SK-N-DZ (cell line): ENCODE data around the gene TTC29.
"Not testable (repeated sequence)": the region's sequence is repeated elsewhere in the genome, so short reads cannot be mapped to it uniquely, and the experiment has no call there.

Experiments
- DNase-seq: peaks from one replicate; pipeline ENCODE4 v3.0.0-alpha.2; 2015; ENCODE audit warnings: low spot score

TTC29 gene

DNA sequence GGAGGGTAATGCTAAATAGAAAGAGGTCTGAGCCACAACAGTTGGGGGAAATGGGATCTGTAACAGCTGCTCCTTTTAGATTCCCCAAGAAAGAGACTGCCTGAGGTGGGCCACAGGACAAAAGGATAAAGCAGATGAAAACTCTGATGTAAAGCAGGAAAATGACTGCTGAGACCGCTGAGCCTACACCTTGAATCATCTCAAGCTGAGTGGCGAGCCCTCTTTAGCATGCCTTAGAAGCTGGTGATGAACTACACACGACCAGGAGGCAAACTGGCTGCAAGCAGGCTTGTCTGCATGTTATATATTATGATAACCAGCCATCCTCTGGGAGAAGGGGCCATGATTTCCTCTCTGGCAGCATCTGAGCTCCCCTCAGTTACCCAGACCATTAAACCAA is 88.4 kb downstream of the TTC29 start:
- no peak for DNase-seq

DNA sequence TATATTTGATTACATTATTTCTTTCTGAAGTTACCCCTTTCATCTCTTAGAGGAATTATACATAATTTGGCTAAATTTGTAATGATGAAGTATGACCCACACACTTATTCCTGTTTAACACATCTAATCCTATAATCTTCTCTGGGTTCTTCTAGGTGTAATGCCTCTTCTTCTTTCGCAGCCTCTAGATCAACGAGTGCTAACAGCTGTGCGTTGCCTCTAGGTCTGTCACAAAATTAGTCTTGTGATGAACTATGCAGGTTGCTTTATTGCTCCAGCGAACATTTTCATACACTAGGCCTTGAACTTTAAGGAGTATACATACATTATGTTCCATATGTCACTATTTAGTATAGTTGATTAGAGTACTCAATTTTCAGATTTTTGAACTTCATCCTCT is 89.9 kb downstream of the TTC29 start:
- no peak for DNase-seq

- no peak for DNase-seq
Observed at GRCh38 chr4:146852360-146852759, 93.3 kb downstream of the TTC29 start.

DNA sequence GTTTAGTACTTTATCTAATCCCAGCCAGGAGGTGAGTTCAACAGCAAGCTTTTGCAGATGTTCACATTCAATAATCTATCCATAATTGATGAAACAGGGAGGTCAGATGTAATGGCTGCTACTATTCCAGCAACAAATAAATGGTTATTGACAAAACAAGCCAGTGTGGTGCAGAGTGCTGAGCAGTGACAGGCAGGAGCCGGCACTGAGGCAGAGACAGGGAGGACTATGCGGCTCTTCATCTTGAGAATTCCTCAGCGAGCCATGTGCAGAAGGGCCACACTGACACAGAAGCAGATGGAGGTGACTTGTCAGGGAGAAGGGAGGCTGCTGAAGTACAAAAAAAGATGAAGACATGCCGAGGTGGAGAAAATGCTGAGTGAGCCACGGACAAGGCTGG is 98.3 kb downstream of the TTC29 start:
- no peak for DNase-seq

DNA sequence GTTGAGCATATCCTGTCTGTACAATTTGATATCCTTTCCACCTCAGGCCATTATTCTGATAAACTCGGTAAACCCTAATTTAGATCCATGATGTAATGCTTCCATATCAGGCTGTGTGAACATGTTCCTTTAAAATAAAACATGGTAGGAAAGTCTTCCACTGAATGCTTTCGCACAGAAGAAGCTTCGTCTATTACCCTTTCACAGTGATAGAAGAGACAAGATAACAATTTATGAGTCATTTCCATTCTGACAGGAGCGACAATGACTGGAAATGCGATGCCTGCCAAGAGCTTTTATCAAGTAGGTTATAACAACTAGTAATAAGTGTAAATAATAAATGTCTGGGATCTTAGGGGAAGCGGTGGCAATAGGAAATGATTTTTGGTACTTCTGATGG is 98.8 kb downstream of the TTC29 start:
- DNase-seq, result no peak

- no peak for DNase-seq
Observed at GRCh38 chr4:146844761-146845160, 100.9 kb downstream of the TTC29 start.

DNA sequence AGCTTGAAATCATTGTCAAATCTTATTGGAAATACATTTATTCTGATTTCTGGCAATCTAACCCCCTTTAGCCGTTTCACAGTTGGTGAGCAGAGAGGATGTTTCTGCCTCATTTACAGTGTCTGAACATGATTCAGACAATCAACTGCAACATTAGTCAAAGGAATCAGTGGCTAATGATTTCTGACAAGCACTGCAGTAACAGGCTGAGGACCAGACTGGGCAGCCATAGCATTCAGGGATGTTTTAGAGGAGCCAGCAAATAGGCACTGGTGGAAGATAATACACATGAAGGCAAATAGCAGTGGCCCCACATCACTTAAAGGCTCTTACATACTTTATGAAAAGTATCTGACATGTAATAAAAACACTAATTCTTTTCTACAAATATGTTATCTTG is 102.8 kb downstream of the TTC29 start:
- DNase-seq, result no peak

DNA sequence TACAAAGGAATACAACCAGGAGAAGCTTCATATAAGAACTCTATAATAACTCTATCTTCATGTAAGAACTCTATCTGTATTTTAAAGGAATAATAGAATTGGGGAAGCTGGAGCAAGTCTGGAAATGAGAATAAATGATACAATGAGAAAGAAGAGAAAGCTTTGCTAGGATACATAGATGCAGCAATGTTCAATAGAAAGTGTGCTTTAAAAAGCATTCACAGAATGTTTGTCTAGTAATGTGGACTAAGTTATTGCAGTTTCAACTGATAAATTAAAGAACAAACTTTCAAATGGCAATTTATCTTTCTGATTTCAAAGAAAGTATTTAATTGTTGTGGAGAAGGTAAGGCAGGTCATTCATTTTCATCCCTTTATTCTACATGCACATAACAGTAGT is 104.9 kb downstream of the TTC29 start:
- DNase-seq, result no peak

DNA sequence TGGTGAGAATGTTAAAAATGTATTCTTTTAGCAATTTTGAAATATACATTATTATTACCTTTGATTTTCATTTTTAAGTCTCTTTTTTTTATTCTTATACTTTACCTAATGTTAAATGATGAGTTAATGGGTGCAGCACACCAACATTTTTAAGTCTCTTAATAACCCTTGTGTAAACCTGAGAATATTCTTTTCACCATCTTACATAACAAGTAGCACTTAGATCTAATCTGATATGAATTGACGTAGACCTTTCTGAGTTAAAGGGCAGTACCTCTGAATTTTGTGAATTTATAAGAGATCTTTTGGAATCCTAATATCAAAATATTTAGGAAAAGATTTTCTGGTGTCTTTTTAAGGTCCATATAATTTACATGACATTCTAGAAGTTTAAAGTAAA is 110.6 kb downstream of the TTC29 start:
- DNase-seq, result no peak

- no peak for DNase-seq
Observed at GRCh38 chr4:146834263-146835034, 111.2 kb downstream of the TTC29 start.

DNA sequence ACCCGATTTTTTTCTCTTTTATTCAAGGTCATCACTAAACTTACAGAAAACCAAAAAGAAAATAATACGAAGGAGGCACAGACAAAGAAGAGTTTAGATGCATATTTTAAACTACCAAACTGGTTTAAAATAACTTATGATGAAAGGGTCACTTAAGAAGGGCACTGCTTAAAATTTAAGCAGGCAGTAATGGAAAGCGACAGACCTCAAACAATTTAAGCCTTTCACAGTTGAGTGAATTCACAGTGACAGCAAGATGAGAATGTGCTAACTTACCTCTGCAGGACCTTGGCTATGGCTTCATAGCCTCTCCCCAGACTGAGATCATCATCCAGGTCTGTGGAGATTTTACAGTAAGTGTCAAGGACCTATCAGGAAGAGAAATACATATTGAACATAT is 112.1 kb downstream of the TTC29 start:
- DNase-seq, result no peak

DNA sequence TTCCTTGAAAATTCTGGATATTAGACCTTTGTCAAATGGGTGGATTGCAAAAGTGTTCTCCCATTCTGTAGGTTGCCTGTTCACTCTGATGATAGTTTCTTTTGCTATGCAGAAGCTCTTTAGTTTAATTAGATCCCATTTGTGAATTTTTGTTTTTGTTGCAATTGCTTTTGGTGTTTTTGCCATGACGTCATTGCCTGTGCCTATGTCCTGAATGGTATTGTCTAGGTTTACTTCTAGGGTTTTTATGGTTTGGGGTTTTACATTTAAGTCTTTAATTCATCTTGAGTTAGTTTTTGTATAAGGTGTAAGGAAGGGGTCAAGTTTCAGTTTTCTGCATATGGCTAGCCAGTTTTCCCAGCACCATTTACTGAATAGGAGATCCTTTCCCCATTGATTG is 122.7 kb downstream of the TTC29 start:
- not testable (repeated sequence) for DNase-seq

- DNase-seq, result no peak
Observed at GRCh38 chr4:146814750-146815149, 130.9 kb downstream of the TTC29 start.

DNA sequence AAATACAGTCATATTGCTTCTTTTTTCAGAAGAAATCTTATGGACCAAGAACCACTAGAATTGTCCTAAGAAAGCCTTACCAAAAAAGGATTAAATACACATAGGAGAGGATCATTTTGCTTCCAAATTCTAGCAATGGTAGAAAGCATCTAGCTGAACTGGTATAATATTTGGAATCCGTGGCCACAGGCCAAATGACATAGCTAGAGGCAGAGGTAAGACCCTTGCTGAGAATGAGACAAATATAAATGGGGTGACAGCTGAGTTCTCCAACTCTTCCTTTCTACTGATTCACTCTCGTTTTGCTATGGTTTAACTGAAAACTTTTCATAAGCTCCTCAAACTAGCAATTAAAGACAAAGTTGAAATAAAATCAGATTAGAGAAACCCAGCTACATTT is 150.0 kb downstream of the TTC29 start:
- no peak for DNase-seq

DNA sequence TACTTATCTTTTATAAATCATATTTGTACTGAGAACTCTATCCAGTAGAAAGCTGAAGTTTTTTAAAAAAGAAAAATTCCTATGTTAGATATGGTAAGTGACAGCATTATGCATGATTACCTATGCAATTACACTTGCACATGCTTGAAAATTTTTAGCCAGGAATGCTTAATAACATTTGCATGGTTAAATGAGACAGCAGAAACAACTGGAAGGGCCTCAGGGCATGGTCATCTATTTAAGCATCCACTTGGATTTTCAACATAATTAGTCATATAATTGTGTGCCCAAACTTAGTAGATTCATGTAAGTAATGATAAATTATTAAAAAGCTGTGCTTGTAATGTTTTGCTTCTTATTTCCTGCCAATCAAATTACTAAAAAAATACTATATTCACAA is 151.9 kb downstream of the TTC29 start:
- DNase-seq, result no peak

- DNase-seq, result no peak
Observed at GRCh38 chr4:146791439-146791838, 154.2 kb downstream of the TTC29 start.

- DNase-seq, result no peak
Observed at GRCh38 chr4:146790515-146790914, 155.1 kb downstream of the TTC29 start.

- no peak for DNase-seq
Observed at GRCh38 chr4:146787731-146788130, 157.9 kb downstream of the TTC29 start.

DNA sequence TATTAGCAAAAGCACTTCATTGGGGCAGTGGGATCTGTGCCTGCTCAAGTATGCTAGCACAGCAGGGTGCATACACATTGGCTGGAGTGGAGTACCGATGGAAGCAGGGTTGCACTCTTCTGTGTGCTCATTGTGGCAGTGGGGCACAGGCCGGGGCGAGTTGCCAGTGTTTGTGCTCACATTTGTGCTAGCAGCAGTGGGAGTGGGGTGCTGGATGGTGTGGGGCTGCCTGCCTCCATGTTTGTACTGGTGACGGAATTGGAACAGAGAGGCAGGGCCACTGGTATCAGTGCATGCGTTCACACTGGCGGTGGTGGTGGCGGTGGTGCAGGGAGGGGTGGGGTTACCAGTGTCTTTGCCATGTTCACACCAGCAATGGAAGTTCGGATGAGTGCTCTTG is 169.0 kb downstream of the TTC29 start:
- DNase-seq, result no peak

DNA sequence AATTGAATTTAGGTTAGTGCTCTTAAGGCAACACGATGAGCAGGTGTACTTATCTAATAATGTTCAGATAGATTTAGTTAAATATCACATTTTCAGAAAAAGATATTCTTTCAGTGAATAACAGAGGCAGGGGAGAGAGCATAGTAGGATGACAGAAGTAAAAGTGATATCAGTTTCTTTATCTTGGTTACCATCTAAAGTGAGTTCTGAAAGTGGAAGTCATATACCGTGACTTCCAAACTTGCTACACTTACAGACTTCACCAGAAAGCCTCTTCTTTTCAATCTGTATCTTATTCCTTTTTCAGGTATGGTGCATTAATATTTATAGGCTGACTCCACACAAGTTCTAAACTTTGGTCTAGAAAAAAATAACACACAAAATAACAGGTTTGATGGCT is 182.1 kb downstream of the TTC29 start:
- no peak for DNase-seq

DNA sequence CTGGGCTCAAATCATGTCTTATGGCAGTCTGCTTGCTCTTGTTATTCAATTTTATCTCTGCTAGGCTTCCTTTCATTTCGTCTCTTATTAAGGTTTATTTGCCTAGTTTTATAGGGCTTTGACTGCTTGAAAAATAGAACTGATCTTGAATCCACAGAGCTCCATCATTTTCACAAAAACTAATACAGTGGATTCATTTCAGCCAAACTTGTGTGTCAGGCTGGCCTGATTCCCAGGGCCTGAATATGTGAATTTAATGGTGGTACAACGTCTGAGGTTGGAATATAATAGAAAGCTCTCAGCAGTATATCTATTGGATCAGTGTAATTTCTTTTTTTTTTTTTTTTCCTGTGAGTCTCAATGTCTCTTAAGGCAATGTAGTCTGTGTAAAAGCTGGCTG is 183.6 kb downstream of the TTC29 start:
- DNase-seq, result no peak

GRCh38 chr4:146742416-146742815 is 203.2 kb downstream of the TTC29 start:
- DNase-seq, result no peak

GRCh38 chr4:146739182-146739581 is 206.5 kb downstream of the TTC29 start:
- DNase-seq, result no peak

DNA sequence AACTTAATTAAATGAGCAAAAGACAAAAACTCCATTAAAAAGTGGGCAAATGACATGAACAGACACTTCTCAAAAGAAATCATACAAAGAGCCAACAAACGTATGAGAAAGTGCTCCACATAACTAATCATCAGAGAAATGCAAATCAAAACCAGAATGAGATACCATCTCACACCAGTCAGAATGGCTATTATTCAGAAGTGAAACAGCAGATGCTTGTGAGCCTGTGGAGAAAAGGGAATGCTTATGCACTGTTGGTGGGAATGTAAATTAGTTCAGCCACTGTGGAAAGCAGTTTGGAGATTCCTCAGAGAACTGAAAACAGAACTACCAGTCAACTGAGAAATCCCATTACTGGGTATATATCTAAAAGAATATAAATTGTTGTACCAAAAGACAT is 222.1 kb downstream of the TTC29 start:
- DNase-seq, result not testable (repeated sequence)
